Testis (tissue), 3 donors: ENCODE data around the gene SIGLEC11. TPM values are rescaled to one million over a fixed set of nuclear protein-coding genes. Genes with fewer than 3 reads are reported as not detected.

ENCODE experiments used
- DNase-seq: peaks from one replicate; pipeline ENCODE4 v3.0.0-alpha.2; 2019
- H3K27ac ChIP-seq, 2 donors: fragments of 200-600 bp; sonication (generic); one replicate each; pipeline ENCODE4 v1.5.1; 2019
- H3K27me3 ChIP-seq: fragments of 200-600 bp; sonication (generic); one replicate; pipeline ENCODE4 v1.5.1; 2019
- H3K36me3 ChIP-seq: fragments of 200-600 bp; sonication (generic); one replicate; pipeline ENCODE4 v1.5.1; 2017; ENCODE audit warnings: low read depth; ENCODE audit errors: missing control alignments
- H3K4me1 ChIP-seq: fragments of 200-600 bp; sonication (generic); one replicate; pipeline ENCODE4 v1.5.1; 2019
- H3K4me3 ChIP-seq, 2 donors: fragments of 200-600 bp; sonication (generic); one replicate each; pipeline ENCODE4 v1.5.1; 2017 to 2019
- H3K9me3 ChIP-seq: fragments of 200-600 bp; sonication (generic); one replicate; pipeline ENCODE4 v1.5.1; 2017
- CTCF ChIP-seq, 3 experiments: fragments of 450-650 bp in 2 of 3; fragments of 200-600 bp in 1 of 3; sonication (generic) in 1 of 3; IDR thresholded peaks; one replicate each; pipeline ENCODE4 v1.5.1; 2016 to 2019; ENCODE audit warnings: antibody characterized with exemption in 3 of 3, mild to moderate bottlenecking in 2 of 3, moderate library complexity in 1 of 3
- POLR2A ChIP-seq: fragments of 450-650 bp; IDR thresholded peaks from one replicate; pipeline ENCODE4 v1.6.1; 2017; ENCODE audit warnings: antibody characterized with exemption, mild to moderate bottlenecking, moderate library complexity
- WGBS, 2 donors: methylation state at CpG; one replicate each; pipeline ENCODE4 v1.1.5; 2018; 5-methylcytosine and 5-hydroxymethylcytosine counted together
- intact Hi-C: fragments of 100-400 bp; cut with DNase I; formaldehyde crosslinking; loops from one replicate; pipeline ENCODE4 v1.15.1; 2023; ENCODE audit warnings: low total_unique reads
- polyA plus RNA-seq: library from polyadenylated mRNA; stranded (reverse); fragments of 350-450 nt; fragmentation: Illumina TruSeq; extraction: RNeasy Lipid Tissue Mini Kit (QIAGEN cat#74804); gene quantifications from one replicate; pipeline ENCODE4 v1.2.3, GENCODE V29; 2014; ENCODE audit warnings: low read depth, low replicate concordance; ENCODE audit not compliant: insufficient read depth
- total RNA-seq, 2 donors: library from RNA; depleted of rRNA; stranded (reverse); fragments of >200 nt; gene quantifications; one replicate each; pipeline ENCODE4 v1.2.3, GENCODE V29; 2016

Gene SIGLEC11
- total and polyA plus RNA-seq, 3 donors from 2014 or later, result 5.8 to 8.5 (median 6.0) TPM

GRCh38 chr19:49915271-49915670 is 45.7 kb downstream of the SIGLEC11 start:
- H3K27ac ChIP-seq, result no peak overlapping the region
- H3K9me3 ChIP-seq, result no peaks in the 10 kb centered on the region
- TF ChIP-seq CTCF (IDR thresholded peaks at IDR 0.05), result peak in 1 of 3 experiments; percentile 17
- TF ChIP-seq POLR2A, result no peak
- no peak for DNase-seq
- WGBS, 2 donors, result 93 to 95% methylated on average over 6 of the region's 6 CpGs
- no peak overlapping the region for H3K4me3 ChIP-seq
- intact Hi-C loops, result no loop called here
- no peaks in the 10 kb centered on the region for H3K27me3 ChIP-seq
- peaks cover 30% of the 10 kb centered on the region for H3K4me1 ChIP-seq
- no peaks in the 10 kb centered on the region for H3K36me3 ChIP-seq

- no peak overlapping the region for H3K4me3 ChIP-seq
- DNase-seq, result no peak
- WGBS, 2 donors, result 76 to 86% methylated on average over 10 of the region's 10 CpGs
- H3K27me3 ChIP-seq, result no peaks in the 10 kb centered on the region
- H3K36me3 ChIP-seq, result no peaks in the 10 kb centered on the region
- peaks cover 30% of the 10 kb centered on the region for H3K4me1 ChIP-seq
- TF ChIP-seq POLR2A, result no peak
- no peak for TF ChIP-seq CTCF (IDR thresholded peaks at IDR 0.05)
- H3K27ac ChIP-seq, result peak overlapping the region in 1 of 2 donors; percentile 39
- intact Hi-C loops, result no loop called here
- no peaks in the 10 kb centered on the region for H3K9me3 ChIP-seq
Observed at GRCh38 chr19:49913720-49914119, 47.3 kb downstream of the SIGLEC11 start.

- Histone ChIP-seq H3K4me3 (no peak overlapping the region), H3K27me3 (no peaks in the 10 kb centered on the region), H3K36me3 (no peaks in the 10 kb centered on the region), H3K9me3 (no peaks in the 10 kb centered on the region), H3K27ac (peak overlapping the region; percentile 21 to 39), H3K4me1 (peaks cover 30% of the 10 kb centered on the region)
- TF ChIP-seq CTCF (IDR thresholded peaks at IDR 0.05), result no peak
- TF ChIP-seq POLR2A, result no peak
- DNase-seq, result peak; percentile 62
- WGBS, 2 donors, result 53 to 68% methylated on average over 14 to 21 of the region's 21 CpGs
- intact Hi-C loops, result no loop called here
Observed at GRCh38 chr19:49912965-49913685, 47.8 kb downstream of the SIGLEC11 start.

GRCh38 chr19:49911381-49912145 is 49.4 kb downstream of the SIGLEC11 start:
- DNase-seq, result no peak
- peak overlapping the region in 1 of 2 donors; percentile 44 for H3K27ac ChIP-seq
- intact Hi-C loops, result no loop called here

More at GRCh38 chr19:49911381-49912145, 49.4 kb downstream of the SIGLEC11 start:
- WGBS, 2 donors, result 51 to 63% methylated on average over 9 of the region's 9 CpGs
- H3K36me3 ChIP-seq, result no peaks in the 10 kb centered on the region
- peaks cover 30% of the 10 kb centered on the region for H3K4me1 ChIP-seq
- no peak overlapping the region for H3K4me3 ChIP-seq
- H3K9me3 ChIP-seq, result no peaks in the 10 kb centered on the region
- H3K27me3 ChIP-seq, result no peaks in the 10 kb centered on the region
- TF ChIP-seq CTCF (IDR thresholded peaks at IDR 0.05), result no peak
- no peak for TF ChIP-seq POLR2A
